A673 (cell line): ENCODE results near the gene PSMA7. TPM values are rescaled to one million over a fixed set of nuclear protein-coding genes. Genes with fewer than 3 reads are reported as not detected.

ENCODE experiments used
- BruUV-seq: library from RNA; stranded (reverse); fragments of 400-500 nt; replicated peaks from 2 replicates; lab custom pipeline; 2021; lab: Mats Ljungman, UMichigan
- CTCF ChIA-PET: fragments of 300-600 bp; sonication (Branson Sonifier 250); formaldehyde crosslinking; loops from one replicate; lab custom pipeline; 2022; ENCODE audit warnings: antibody characterized with exemption; lab: Charles Lee
- POLR2A ChIA-PET: fragments of 300-600 bp; sonication (Branson Sonifier 250); formaldehyde crosslinking; loops from one replicate; lab custom pipeline; 2022; ENCODE audit warnings: antibody characterized with exemption; ENCODE audit not compliant: low non-redundant PET; lab: Charles Lee
- DNase-seq: peaks from one replicate; pipeline ENCODE4 v3.0.0-alpha.2; 2015; ENCODE audit warnings: low spot score
- H3K27ac ChIP-seq: fragments of 200-600 bp; sonication (generic); 2 replicates; pipeline ENCODE4 v1.5.1; 2016; ENCODE audit warnings: mixed run types, low read depth, mild to moderate bottlenecking, mixed read lengths, antibody characterized with exemption, low read length; ENCODE audit not compliant: poor library complexity, severe bottlenecking
- H3K27me3 ChIP-seq: fragments of 200-600 bp; sonication (generic); replicated peaks from 2 replicates; pipeline ENCODE4 v1.6.1; 2017; ENCODE audit warnings: mixed run types, low read depth, mild to moderate bottlenecking, mixed read lengths, antibody characterized with exemption, low read length; ENCODE audit not compliant: insufficient read depth, poor library complexity
- H3K36me3 ChIP-seq: fragments of 200-600 bp; sonication (generic); 2 replicates; pipeline ENCODE4 v1.6.1; 2016; ENCODE audit warnings: mixed run types, mild to moderate bottlenecking, mixed read lengths, antibody characterized with exemption, low read length; ENCODE audit not compliant: insufficient read depth, poor library complexity, severe bottlenecking
- H3K4me1 ChIP-seq: fragments of 200-600 bp; sonication (generic); 2 replicates; pipeline ENCODE4 v1.6.1; 2017; ENCODE audit warnings: mixed run types, mild to moderate bottlenecking, mixed read lengths, antibody characterized with exemption, low read length; ENCODE audit not compliant: insufficient read depth, poor library complexity, severe bottlenecking
- H3K4me3 ChIP-seq: fragments of 200-600 bp; sonication (generic); 2 replicates; pipeline ENCODE4 v1.5.1; 2016; ENCODE audit warnings: low read depth, mixed run types, mild to moderate bottlenecking, mixed read lengths, low read length; ENCODE audit not compliant: poor library complexity, severe bottlenecking
- H3K9me3 ChIP-seq: fragments of 200-600 bp; sonication (generic); 2 replicates; pipeline ENCODE4 v1.6.1; 2016; ENCODE audit warnings: mixed run types, low read depth, mild to moderate bottlenecking, mixed read lengths, antibody characterized with exemption, low read length; ENCODE audit not compliant: poor library complexity, severe bottlenecking
- CTCF ChIP-seq: fragments of 300-800, 200-600 bp; sonication (generic); conservative IDR thresholded peaks from 2 replicates; pipeline ENCODE4 v1.5.1; 2017; ENCODE audit warnings: low read depth, mild to moderate bottlenecking, antibody characterized with exemption, low read length, moderate library complexity, mixed read lengths
- EZH2 ChIP-seq: fragments of 200-600 bp; sonication (generic); IDR thresholded peaks from 2 replicates; pipeline ENCODE4 v1.6.1; 2017; ENCODE audit warnings: borderline replicate concordance, low read depth, mild to moderate bottlenecking, mixed read lengths, antibody characterized with exemption, low read length; ENCODE audit not compliant: poor library complexity, severe bottlenecking
- intact Hi-C: fragments of 100-400 bp; cut with micrococcal nuclease; formaldehyde crosslinking; loops from one replicate; pipeline ENCODE4 v1.10.0; 2022; ENCODE audit not compliant: unreplicated experiment
- total RNA-seq: library from RNA; stranded (reverse); gene quantifications from 2 replicates; pipeline ENCODE4 v1.2.3, GENCODE V29; 2021

Gene PSMA7
- total RNA-seq, 1 experiment from 2014 or later: 593 TPM

- intact Hi-C loops: no loop called here
- DNase-seq: no peak
- no peaks in the 10 kb centered on the region for H3K27me3 ChIP-seq
- no peaks in the 10 kb centered on the region for H3K36me3 ChIP-seq
- no peak for TF ChIP-seq CTCF
- TF ChIP-seq EZH2: no peak
- H3K4me1 ChIP-seq: no peaks in the 10 kb centered on the region
- no peak overlapping the region for H3K27ac ChIP-seq
- CTCF ChIA-PET: no interaction called here
- no peaks in the 10 kb centered on the region for H3K9me3 ChIP-seq
- POLR2A ChIA-PET: no interaction called here
- no peak overlapping the region for H3K4me3 ChIP-seq
- no TSS peak for BruUV-seq
Observed at GRCh38 chr20:62147528-62147927, 4.3 kb upstream of the PSMA7 start.

- H3K36me3 ChIP-seq: no peaks in the 10 kb centered on the region
- H3K4me1 ChIP-seq: no peaks in the 10 kb centered on the region
- intact Hi-C loops: no loop called here
- H3K27ac ChIP-seq: no peak overlapping the region
- no peaks in the 10 kb centered on the region for H3K27me3 ChIP-seq
- BruUV-seq: no TSS peak
- no peak for DNase-seq
- no peak overlapping the region for H3K4me3 ChIP-seq
- ChIA-PET CTCF (no interaction called here), POLR2A (no interaction called here)
- no peaks in the 10 kb centered on the region for H3K9me3 ChIP-seq
- no peak for TF ChIP-seq EZH2
- no peak for TF ChIP-seq CTCF
Observed at GRCh38 chr20:62147125-62147524, 3.9 kb upstream of the PSMA7 start.

DNA sequence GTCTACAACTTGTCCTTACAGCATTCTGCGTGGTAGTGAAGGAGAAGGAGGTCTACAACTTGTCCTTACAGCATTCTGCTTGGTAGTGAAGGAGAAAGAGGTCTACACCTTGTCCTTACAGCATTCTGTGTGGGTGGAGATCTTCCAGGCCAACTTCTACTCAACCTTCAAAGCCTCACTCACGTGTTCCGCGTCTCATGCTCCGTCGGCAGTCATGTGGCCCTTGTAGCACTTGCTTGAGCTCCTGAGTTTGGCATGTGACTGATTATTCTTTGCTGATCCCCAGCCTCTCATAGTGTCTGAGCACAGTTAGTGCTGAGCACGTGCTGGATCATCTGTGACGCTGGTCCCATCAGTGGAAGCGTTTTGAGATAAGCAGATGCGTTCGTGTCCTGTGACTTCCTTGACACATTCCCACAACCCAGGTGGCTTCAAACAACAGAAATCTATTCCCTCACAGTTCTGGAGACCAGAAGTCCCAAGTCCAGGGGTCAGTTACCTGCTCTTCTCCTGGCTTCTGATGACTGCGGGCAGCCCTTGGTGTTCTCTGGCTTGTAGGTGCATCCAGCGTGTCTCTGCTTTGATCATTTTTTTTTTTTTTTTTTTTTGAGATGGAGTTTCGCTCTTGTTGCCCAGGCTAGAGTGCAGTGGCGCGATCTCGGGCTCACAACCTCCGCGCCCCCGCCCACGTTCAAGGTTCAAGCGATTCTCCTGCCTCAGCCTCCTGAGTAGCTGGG is 3.0 kb upstream of the PSMA7 start:
- DNase-seq: no peak
- TF ChIP-seq CTCF (no peak), EZH2 (no peak)
- peaks cover 4% of the 10 kb centered on the region for H3K4me1 ChIP-seq
- no peaks in the 10 kb centered on the region for H3K9me3 ChIP-seq
- no peak overlapping the region for H3K4me3 ChIP-seq
- no peak overlapping the region for H3K27ac ChIP-seq
- intact Hi-C loops: no loop called here
- H3K36me3 ChIP-seq: peaks cover 3% of the 10 kb centered on the region
- no peaks in the 10 kb centered on the region for H3K27me3 ChIP-seq
- CTCF ChIA-PET: no interaction called here
- POLR2A ChIA-PET: no interaction called here
- BruUV-seq: no TSS peak
